Urinary bladder (tissue), 4 donors: ENCODE results near the gene ARHGEF9. TPM values are rescaled to one million over a fixed set of nuclear protein-coding genes. Genes with fewer than 3 reads are reported as not detected.

ENCODE experiments used
- DNase-seq: peaks from one replicate; pipeline ENCODE4 v3.0.0-alpha.2; 2015; ENCODE audit errors: extremely low spot score
- H3K27ac ChIP-seq: one replicate; pipeline ENCODE4 v1.5.1; 2013; ENCODE audit warnings: low read depth, mild to moderate bottlenecking, moderate library complexity
- H3K36me3 ChIP-seq: one replicate; pipeline ENCODE4 v1.6.1; 2013; ENCODE audit warnings: mild to moderate bottlenecking, moderate library complexity; ENCODE audit not compliant: insufficient read depth
- H3K4me1 ChIP-seq: one replicate; pipeline ENCODE4 v1.6.1; 2013; ENCODE audit warnings: mild to moderate bottlenecking, moderate library complexity; ENCODE audit not compliant: insufficient read depth
- H3K4me3 ChIP-seq: one replicate; pipeline ENCODE4 v1.5.1; 2013; ENCODE audit warnings: low read depth, low read length
- WGBS: extraction: QIAGEN DNeasy Blood & Tissue Kit; methylation state at CpG from one replicate; pipeline ENCODE4 v1.1.7; 2013; 5-methylcytosine and 5-hydroxymethylcytosine counted together
- polyA plus RNA-seq: library from polyadenylated mRNA; stranded (reverse); fragments of 200-250 nt; gene quantifications from one replicate; pipeline ENCODE4 v1.2.3, GENCODE V29; 2013
- total RNA-seq: library from RNA; depleted of rRNA; stranded (reverse); fragments of >200 nt; gene quantifications from one replicate; pipeline ENCODE4 v1.2.3, GENCODE V29; 2014
- donor health status: healthy with polysubstance abuse.
- donor health status: healthy.

ARHGEF9 gene
- total and polyA plus RNA-seq, 2 donors, result 26.6 to 32.2 TPM

DNA sequence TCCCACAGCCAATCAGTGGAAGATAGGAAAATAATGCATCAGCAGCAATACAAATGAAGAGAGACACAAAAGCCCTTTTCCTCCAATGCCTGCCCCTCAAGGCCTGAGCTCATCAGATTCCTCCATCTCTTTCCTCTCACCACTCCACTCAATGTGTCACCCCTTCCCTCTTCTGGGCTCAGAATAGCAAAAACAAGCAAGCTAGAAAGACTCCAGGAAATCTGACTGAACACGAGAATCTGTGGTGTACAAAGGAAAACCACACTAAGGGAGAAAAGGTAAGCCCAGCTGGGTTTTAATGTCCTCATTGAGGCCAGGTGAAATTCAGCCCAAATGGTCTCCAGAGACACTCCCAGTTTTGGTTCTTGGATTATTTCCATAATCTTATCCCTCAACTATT, 46.3 kb downstream of the ARHGEF9 start:
- Histone ChIP-seq H3K36me3 (no peaks in the 10 kb centered on the region), H3K4me3 (no peak overlapping the region), H3K27ac (no peak overlapping the region), H3K4me1 (no peaks in the 10 kb centered on the region)
- DNase-seq, result no peak
- WGBS, result 48% methylated on average over 1 of the region's 1 CpG

- Histone ChIP-seq H3K27ac (no peak overlapping the region), H3K36me3 (no peaks in the 10 kb centered on the region), H3K4me1 (no peaks in the 10 kb centered on the region), H3K4me3 (no peak overlapping the region)
- no peak for DNase-seq
- 73% methylated on average over 3 of the region's 3 CpGs for WGBS
Observed at GRCh38 chrX:63737131-63737921, 47.7 kb downstream of the ARHGEF9 start.

GRCh38 chrX:63735882-63736281, 49.1 kb downstream of the ARHGEF9 start:
- DNase-seq, result no peak
- Histone ChIP-seq H3K4me3 (no peak overlapping the region), H3K4me1 (no peaks in the 10 kb centered on the region), H3K36me3 (no peaks in the 10 kb centered on the region), H3K27ac (no peak overlapping the region)
- WGBS, result 42% methylated on average over 1 of the region's 1 CpG

DNA sequence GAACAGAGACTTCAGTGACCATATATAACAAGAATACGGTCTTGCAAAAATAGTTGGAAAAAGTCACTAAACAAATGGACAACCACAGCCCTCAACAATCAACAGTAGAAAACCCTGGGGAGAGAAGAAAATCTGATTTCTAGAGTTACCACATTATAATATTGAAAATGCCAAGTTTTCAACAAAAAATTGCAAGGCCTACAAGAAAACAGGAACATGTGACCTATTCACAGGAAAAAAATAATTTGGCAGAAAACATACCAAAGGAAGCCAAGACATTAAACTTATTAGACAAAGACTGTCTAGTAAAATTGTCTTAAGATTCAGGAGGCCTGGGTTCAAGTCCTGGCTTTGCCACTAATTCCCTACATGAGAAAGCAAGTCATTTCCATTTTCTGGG, 64.7 kb downstream of the ARHGEF9 start:
- no peak overlapping the region for H3K4me3 ChIP-seq

GRCh38 chrX:63719633-63720032, 65.4 kb downstream of the ARHGEF9 start:
- H3K4me3 ChIP-seq, result no peak overlapping the region
- no peak for DNase-seq

More for the DNA sequence above, 64.7 kb downstream of the ARHGEF9 start:
- 63% methylated on average over 1 of the region's 1 CpG for WGBS
- H3K27ac ChIP-seq, result no peak overlapping the region
- H3K36me3 ChIP-seq, result no peaks in the 10 kb centered on the region
- DNase-seq, result no peak
- no peaks in the 10 kb centered on the region for H3K4me1 ChIP-seq

DNA sequence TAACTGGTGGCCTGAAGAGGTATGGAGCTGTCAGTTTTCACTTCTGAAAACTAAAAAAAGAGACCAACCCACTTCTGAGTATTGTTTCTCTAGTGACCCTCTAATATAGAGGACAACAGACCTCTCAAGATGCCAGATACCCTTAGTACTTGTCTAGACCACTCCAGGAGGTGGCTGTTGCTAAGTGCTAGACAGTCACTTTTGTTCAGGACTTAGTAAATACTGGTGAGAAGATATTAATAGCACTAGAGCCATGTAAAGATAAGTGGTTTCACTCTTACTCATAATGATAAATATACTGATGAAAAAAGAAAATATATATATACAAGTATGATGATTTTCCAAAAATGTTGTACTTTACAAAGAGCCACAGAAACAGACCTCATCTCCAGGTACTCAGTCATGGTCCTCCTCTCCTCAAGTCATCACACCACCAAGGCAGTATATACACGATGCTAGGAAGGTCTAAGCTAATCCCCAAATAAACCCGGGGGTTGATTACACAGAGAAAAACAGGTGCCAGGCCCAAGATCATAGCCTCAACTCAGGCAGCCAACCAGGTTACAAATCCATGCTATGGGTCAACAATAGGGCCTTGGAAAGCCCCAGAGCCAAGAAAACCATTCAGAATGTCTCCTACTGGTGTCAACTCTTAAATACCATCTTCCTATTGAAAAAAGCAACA, 66.9 kb downstream of the ARHGEF9 start:
- H3K36me3 ChIP-seq, result no peaks in the 10 kb centered on the region
- no peak for DNase-seq
- no peaks in the 10 kb centered on the region for H3K4me1 ChIP-seq
- no peak overlapping the region for H3K4me3 ChIP-seq
- WGBS, result 79% methylated on average over 2 of the region's 2 CpGs
- no peak overlapping the region for H3K27ac ChIP-seq

More at GRCh38 chrX:63719633-63720032, 65.4 kb downstream of the ARHGEF9 start:
- Histone ChIP-seq H3K27ac (no peak overlapping the region), H3K36me3 (no peaks in the 10 kb centered on the region), H3K4me1 (no peaks in the 10 kb centered on the region)

GRCh38 chrX:63713526-63713925, 71.5 kb downstream of the ARHGEF9 start:
- 33% methylated on average over 2 of the region's 2 CpGs for WGBS
- Histone ChIP-seq H3K36me3 (no peaks in the 10 kb centered on the region), H3K4me3 (no peak overlapping the region), H3K4me1 (no peaks in the 10 kb centered on the region), H3K27ac (no peak overlapping the region)
- no peak for DNase-seq

DNA sequence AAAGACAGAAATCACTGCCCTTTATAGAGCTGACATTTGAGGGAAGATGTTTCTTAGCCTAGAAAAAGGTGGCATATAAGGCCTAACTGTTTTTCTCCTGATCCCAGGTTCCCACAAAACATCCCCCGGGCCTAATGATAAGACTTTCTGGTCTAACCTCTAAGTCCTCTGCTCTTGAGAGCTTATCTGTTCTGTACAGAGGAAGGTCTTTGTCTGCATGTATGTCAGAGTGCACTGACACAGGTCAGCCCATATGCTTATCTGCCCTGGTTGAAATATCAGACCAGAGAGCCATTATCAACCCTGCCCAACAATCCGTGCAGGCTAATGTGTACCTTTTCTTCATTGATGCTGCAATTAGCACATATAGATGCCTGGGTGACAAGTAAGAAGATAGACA, 76.2 kb downstream of the ARHGEF9 start:
- Histone ChIP-seq H3K4me1 (no peaks in the 10 kb centered on the region), H3K36me3 (no peaks in the 10 kb centered on the region), H3K27ac (no peak overlapping the region), H3K4me3 (no peak overlapping the region)
- 77% methylated on average over 2 of the region's 2 CpGs for WGBS
- no peak for DNase-seq

GRCh38 chrX:63702556-63702955, 82.5 kb downstream of the ARHGEF9 start:
- Histone ChIP-seq H3K36me3 (peaks cover 2% of the 10 kb centered on the region), H3K4me1 (no peaks in the 10 kb centered on the region), H3K4me3 (no peak overlapping the region), H3K27ac (no peak overlapping the region)
- WGBS, result 89% methylated on average over 1 of the region's 1 CpG
- DNase-seq, result no peak

DNA sequence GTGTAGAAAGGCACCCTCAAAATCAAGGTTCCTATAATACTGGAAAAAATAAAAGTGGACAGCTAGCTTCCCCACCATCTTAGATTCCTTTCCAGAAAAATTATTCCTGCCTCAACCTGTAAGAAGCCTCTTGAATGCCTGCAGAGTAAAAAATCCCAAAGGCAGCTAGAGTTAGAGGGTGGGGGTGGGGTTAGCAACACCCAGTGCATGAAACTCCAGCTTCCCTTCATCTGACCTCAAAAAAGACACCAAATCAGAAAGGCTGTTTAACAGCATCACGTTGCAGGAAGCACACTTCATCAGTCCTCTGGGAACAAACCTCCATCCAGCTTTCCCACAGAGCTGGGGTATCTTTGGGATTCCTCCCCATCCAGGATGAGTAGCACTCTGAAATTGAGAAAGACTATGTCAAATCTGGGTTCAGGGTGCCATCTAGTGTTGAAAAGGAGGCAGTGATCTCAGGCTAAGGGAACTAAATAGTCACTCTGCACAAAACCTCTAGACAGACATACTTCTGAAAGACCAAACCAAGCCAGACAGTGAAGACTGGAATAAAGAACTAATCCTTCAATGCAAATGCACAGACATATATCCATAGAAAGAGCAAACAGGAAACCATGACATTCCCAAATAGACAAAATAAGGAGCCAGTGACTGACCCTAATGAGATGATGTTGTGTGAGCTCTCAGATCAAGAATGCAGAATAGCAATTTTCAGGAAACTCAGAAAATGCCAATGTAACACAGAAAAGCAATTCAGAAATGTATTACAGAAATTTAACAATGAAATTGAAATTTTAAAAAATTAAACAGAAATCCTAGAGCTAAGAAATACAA, 97.9 kb downstream of the ARHGEF9 start:
- H3K4me3 ChIP-seq, result no peak overlapping the region
- WGBS, result 8% methylated on average over 1 of the region's 1 CpG
- no peak overlapping the region for H3K27ac ChIP-seq
- no peaks in the 10 kb centered on the region for H3K36me3 ChIP-seq
- no peak for DNase-seq
- H3K4me1 ChIP-seq, result no peaks in the 10 kb centered on the region

DNA sequence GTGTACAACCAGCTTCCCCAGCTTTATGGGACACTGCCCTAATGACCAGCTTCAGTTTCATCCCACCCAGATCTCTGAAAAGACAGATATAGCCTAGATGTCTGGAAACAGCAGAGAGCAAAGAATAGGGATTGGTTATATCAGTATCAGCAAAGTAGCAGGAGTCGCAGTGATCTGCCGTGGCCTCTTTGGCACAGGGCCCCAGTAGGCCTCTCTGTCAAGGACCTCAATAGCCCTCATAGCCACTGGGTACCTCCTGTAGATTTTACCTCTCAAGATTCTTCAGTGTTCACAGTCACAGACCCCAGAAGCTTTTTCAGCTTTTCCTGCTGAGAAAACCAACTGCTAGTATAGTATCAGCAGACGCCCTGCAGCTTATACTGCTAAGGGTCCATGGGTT, 104.6 kb downstream of the ARHGEF9 start:
- peaks cover 4% of the 10 kb centered on the region for H3K36me3 ChIP-seq
- WGBS, result 97% methylated on average over 3 of the region's 3 CpGs
- H3K27ac ChIP-seq, result no peak overlapping the region
- no peaks in the 10 kb centered on the region for H3K4me1 ChIP-seq
- H3K4me3 ChIP-seq, result no peak overlapping the region
- no peak for DNase-seq

GRCh38 chrX:63679432-63679831, 105.6 kb downstream of the ARHGEF9 start:
- no peak for DNase-seq
- Histone ChIP-seq H3K4me1 (no peaks in the 10 kb centered on the region), H3K36me3 (peaks cover 4% of the 10 kb centered on the region), H3K27ac (no peak overlapping the region), H3K4me3 (no peak overlapping the region)
- WGBS, result 97% methylated on average over 3 of the region's 3 CpGs

GRCh38 chrX:63675716-63676115, 109.3 kb downstream of the ARHGEF9 start:
- H3K36me3 ChIP-seq, result peaks cover 6% of the 10 kb centered on the region
- no peak for DNase-seq
- no peak overlapping the region for H3K27ac ChIP-seq
- no peaks in the 10 kb centered on the region for H3K4me1 ChIP-seq
- 91% methylated on average over 2 of the region's 2 CpGs for WGBS
- H3K4me3 ChIP-seq, result no peak overlapping the region
